Measurements from ENCODE around the gene LIN28B. TPM values are rescaled to one million over a fixed set of nuclear protein-coding genes. Genes with fewer than 3 reads are reported as not detected.

The LIN28B gene
- polyA plus RNA-seq, 4 donors = 0.03 TPM; not detected in 3

GRCh38 chr6:105035299-105035698, 78.4 kb downstream of the LIN28B start:
- Histone ChIP-seq H3K9me3 (ENCODE audit: control insufficient read depth in 2 of 2, insufficient read depth in 1 of 2, low read depth in 1 of 2, low read length in 1 of 2) (no peaks in the 10 kb centered on the region), H3K27ac (ENCODE audit: low read depth in 1 of 3, low read length in 2 of 3) (no peak overlapping the region), H3K36me3 (ENCODE audit: control insufficient read depth in 3 of 3, insufficient read depth in 2 of 3, low read depth in 1 of 3, low read length in 3 of 3) (no peaks in the 10 kb centered on the region), H3K4me1 (ENCODE audit: control insufficient read depth in 3 of 3, insufficient read depth in 2 of 3, low read depth in 1 of 3, low read length in 2 of 3) (no peaks in the 10 kb centered on the region), H3K4me3 (ENCODE audit: low read depth in 1 of 3, low read length in 3 of 3) (no peak overlapping the region), H3K27me3 (ENCODE audit: control insufficient read depth in 3 of 3, insufficient read depth in 3 of 3, low read length in 3 of 3) (no peaks in the 10 kb centered on the region)
- FAIRE-seq (no peak), DNase-seq (no peak)

DNA sequence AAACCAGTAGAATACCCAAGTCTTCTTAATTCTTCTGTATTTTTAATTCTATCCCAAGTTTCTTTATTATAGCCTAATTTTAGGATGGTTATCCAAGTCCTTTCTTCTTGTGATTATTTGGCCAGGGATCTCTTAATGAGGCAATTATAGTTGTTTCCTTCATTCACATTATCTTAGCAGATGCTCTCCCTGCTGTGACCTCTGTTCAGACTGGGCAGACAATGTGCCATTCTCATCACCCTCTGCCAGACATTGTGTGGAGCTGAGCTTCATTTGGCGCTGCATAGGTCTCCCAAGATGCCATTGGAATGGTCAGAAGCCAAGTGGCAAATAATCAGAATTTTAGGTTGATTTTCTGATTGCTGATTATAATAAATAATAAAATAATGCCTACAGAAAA, 79.4 kb downstream of the LIN28B start:
- Histone ChIP-seq H3K4me1 (ENCODE audit: control insufficient read depth in 3 of 3, insufficient read depth in 2 of 3, low read depth in 1 of 3, low read length in 2 of 3) (no peaks in the 10 kb centered on the region), H3K9me3 (ENCODE audit: control insufficient read depth in 2 of 2, insufficient read depth in 1 of 2, low read depth in 1 of 2, low read length in 1 of 2) (no peaks in the 10 kb centered on the region), H3K36me3 (ENCODE audit: control insufficient read depth in 3 of 3, insufficient read depth in 2 of 3, low read depth in 1 of 3, low read length in 3 of 3) (no peaks in the 10 kb centered on the region), H3K27ac (ENCODE audit: low read depth in 1 of 3, low read length in 2 of 3) (no peak overlapping the region), H3K4me3 (ENCODE audit: low read depth in 1 of 3, low read length in 3 of 3) (no peak overlapping the region), H3K27me3 (ENCODE audit: control insufficient read depth in 3 of 3, insufficient read depth in 3 of 3, low read length in 3 of 3) (no peaks in the 10 kb centered on the region)
- DNase-seq (no peak), FAIRE-seq (no peak)
- WGBS, 3 donors = 84 to 97% (median 95%) methylated on average over 1 of the region's 1 CpG

DNA sequence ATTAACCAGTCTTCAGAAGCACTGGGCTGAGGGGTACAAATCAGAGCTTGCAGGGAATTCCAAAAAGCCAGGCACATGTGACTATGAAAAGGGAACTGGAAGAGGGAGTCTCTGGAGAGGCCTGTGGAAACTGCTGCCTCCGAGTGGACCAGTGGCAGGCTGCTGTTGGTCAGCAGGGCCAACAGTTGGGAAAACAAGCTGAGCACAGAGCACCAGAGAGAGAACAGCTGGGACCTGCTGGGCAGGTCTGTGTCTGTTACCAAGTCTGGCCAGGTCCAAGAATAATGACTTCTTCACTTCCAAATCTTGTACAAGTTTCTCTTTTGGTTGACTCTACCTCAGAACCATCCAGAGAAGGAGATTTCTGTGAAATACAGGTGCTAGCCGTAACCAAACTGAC, 81.4 kb downstream of the LIN28B start:
- FAIRE-seq = no peak

GRCh38 chr6:105041880-105042279, 85.0 kb downstream of the LIN28B start:
- Histone ChIP-seq H3K4me3 (ENCODE audit: low read depth in 1 of 3, low read length in 3 of 3) (no peak overlapping the region), H3K9me3 (ENCODE audit: control insufficient read depth in 2 of 2, insufficient read depth in 1 of 2, low read depth in 1 of 2, low read length in 1 of 2) (no peaks in the 10 kb centered on the region), H3K27me3 (ENCODE audit: control insufficient read depth in 3 of 3, insufficient read depth in 3 of 3, low read length in 3 of 3) (no peaks in the 10 kb centered on the region), H3K36me3 (ENCODE audit: control insufficient read depth in 3 of 3, insufficient read depth in 2 of 3, low read depth in 1 of 3, low read length in 3 of 3) (no peaks in the 10 kb centered on the region), H3K4me1 (ENCODE audit: control insufficient read depth in 3 of 3, insufficient read depth in 2 of 3, low read depth in 1 of 3, low read length in 2 of 3) (no peaks in the 10 kb centered on the region), H3K27ac (ENCODE audit: low read depth in 1 of 3, low read length in 2 of 3) (no peak overlapping the region)
- FAIRE-seq = no peak
- DNase-seq = no peak
- WGBS, 3 donors = 80% methylated on average over 2 of the region's 2 CpGs

More for the DNA sequence above, 81.4 kb downstream of the LIN28B start:
- H3K9me3 ChIP-seq (ENCODE audit: control insufficient read depth in 2 of 2, insufficient read depth in 1 of 2, low read depth in 1 of 2, low read length in 1 of 2) = no peaks in the 10 kb centered on the region
- H3K4me1 ChIP-seq (ENCODE audit: control insufficient read depth in 3 of 3, insufficient read depth in 2 of 3, low read depth in 1 of 3, low read length in 2 of 3) = no peaks in the 10 kb centered on the region
- no peak for DNase-seq
- no peaks in the 10 kb centered on the region for H3K36me3 ChIP-seq (ENCODE audit: control insufficient read depth in 3 of 3, insufficient read depth in 2 of 3, low read depth in 1 of 3, low read length in 3 of 3)
- no peak overlapping the region for H3K27ac ChIP-seq (ENCODE audit: low read depth in 1 of 3, low read length in 2 of 3)
- WGBS, 3 donors = 61 to 75% (median 67%) methylated on average over 2 of the region's 2 CpGs
- H3K4me3 ChIP-seq (ENCODE audit: low read depth in 1 of 3, low read length in 3 of 3) = no peak overlapping the region
- H3K27me3 ChIP-seq (ENCODE audit: control insufficient read depth in 3 of 3, insufficient read depth in 3 of 3, low read length in 3 of 3) = no peaks in the 10 kb centered on the region

DNA sequence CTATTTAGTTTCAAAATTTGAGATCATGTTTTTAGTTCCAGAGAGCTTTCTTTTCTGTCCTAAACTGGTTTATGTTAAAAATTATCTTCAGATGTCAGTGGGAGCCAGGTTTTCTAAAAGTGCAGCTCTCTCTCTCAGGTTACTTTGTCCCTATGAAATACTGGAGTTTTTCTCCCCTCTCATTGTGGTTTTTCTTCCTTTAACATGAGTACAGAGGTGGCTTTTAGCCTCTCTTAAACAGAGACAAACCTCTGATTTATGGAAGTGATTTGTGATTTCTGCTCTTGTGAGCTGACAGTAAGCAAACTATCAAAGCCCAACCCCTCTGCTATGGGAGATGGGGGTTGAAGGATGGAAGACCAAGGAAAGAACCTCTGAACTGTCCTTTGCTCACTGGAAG, 85.7 kb downstream of the LIN28B start:
- no peak for DNase-seq
- Histone ChIP-seq H3K4me3 (ENCODE audit: low read depth in 1 of 3, low read length in 3 of 3) (no peak overlapping the region), H3K36me3 (ENCODE audit: control insufficient read depth in 3 of 3, insufficient read depth in 2 of 3, low read depth in 1 of 3, low read length in 3 of 3) (no peaks in the 10 kb centered on the region), H3K4me1 (ENCODE audit: control insufficient read depth in 3 of 3, insufficient read depth in 2 of 3, low read depth in 1 of 3, low read length in 2 of 3) (no peaks in the 10 kb centered on the region), H3K27ac (ENCODE audit: low read depth in 1 of 3, low read length in 2 of 3) (no peak overlapping the region), H3K27me3 (ENCODE audit: control insufficient read depth in 3 of 3, insufficient read depth in 3 of 3, low read length in 3 of 3) (no peaks in the 10 kb centered on the region), H3K9me3 (ENCODE audit: control insufficient read depth in 2 of 2, insufficient read depth in 1 of 2, low read depth in 1 of 2, low read length in 1 of 2) (no peaks in the 10 kb centered on the region)
- no peak for FAIRE-seq

- Histone ChIP-seq H3K9me3 (ENCODE audit: control insufficient read depth in 2 of 2, insufficient read depth in 1 of 2, low read depth in 1 of 2, low read length in 1 of 2) (no peaks in the 10 kb centered on the region), H3K27me3 (ENCODE audit: control insufficient read depth in 3 of 3, insufficient read depth in 3 of 3, low read length in 3 of 3) (no peaks in the 10 kb centered on the region), H3K36me3 (ENCODE audit: control insufficient read depth in 3 of 3, insufficient read depth in 2 of 3, low read depth in 1 of 3, low read length in 3 of 3) (no peaks in the 10 kb centered on the region), H3K4me1 (ENCODE audit: control insufficient read depth in 3 of 3, insufficient read depth in 2 of 3, low read depth in 1 of 3, low read length in 2 of 3) (no peaks in the 10 kb centered on the region), H3K4me3 (ENCODE audit: low read depth in 1 of 3, low read length in 3 of 3) (no peak overlapping the region), H3K27ac (ENCODE audit: low read depth in 1 of 3, low read length in 2 of 3) (no peak overlapping the region)
- FAIRE-seq (no peak), DNase-seq (no peak)
- WGBS, 3 donors = 92 to 97% (median 96%) methylated on average over 2 of the region's 2 CpGs
These were observed 87.1 kb downstream of the LIN28B start for GRCh38 chr6:105043979-105044378.

DNA sequence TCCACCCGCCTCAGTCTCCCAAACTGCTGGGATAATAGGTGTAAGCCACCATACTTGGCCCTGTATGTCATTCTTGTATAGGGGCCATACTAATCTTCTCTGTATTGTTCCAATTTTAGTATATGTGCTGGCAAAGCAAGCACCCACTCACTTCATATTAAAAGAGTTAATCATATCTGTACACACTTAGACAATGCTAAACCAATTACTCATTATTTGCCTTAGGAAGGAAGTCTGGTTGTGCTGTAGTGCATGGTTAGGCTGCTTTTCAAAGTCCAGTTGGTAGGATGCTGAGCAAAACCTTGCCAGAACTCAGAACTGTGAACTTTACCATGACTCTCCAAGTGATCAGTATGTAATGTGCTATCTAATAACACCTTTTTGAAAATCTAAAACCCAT, 88.6 kb downstream of the LIN28B start:
- no peaks in the 10 kb centered on the region for H3K9me3 ChIP-seq (ENCODE audit: control insufficient read depth in 2 of 2, insufficient read depth in 1 of 2, low read depth in 1 of 2, low read length in 1 of 2)
- no peak for FAIRE-seq
- WGBS, 3 donors = 81 to 95% (median 83%) methylated on average over 1 of the region's 1 CpG
- H3K36me3 ChIP-seq (ENCODE audit: control insufficient read depth in 3 of 3, insufficient read depth in 2 of 3, low read depth in 1 of 3, low read length in 3 of 3) = no peaks in the 10 kb centered on the region
- H3K27ac ChIP-seq (ENCODE audit: low read depth in 1 of 3, low read length in 2 of 3) = no peak overlapping the region
- H3K27me3 ChIP-seq (ENCODE audit: control insufficient read depth in 3 of 3, insufficient read depth in 3 of 3, low read length in 3 of 3) = no peaks in the 10 kb centered on the region
- DNase-seq = no peak
- H3K4me3 ChIP-seq (ENCODE audit: low read depth in 1 of 3, low read length in 3 of 3) = no peak overlapping the region
- no peaks in the 10 kb centered on the region for H3K4me1 ChIP-seq (ENCODE audit: control insufficient read depth in 3 of 3, insufficient read depth in 2 of 3, low read depth in 1 of 3, low read length in 2 of 3)

GRCh38 chr6:105051941-105052471, 95.1 kb downstream of the LIN28B start:
- 69 to 76% (median 75%) methylated on average over 3 of the region's 3 CpGs for WGBS, 3 donors
- FAIRE-seq = no peak
- no peak overlapping the region for H3K27ac ChIP-seq (ENCODE audit: low read depth in 1 of 3, low read length in 2 of 3)

GRCh38 chr6:105056646-105057045, 99.7 kb downstream of the LIN28B start:
- Histone ChIP-seq H3K27me3 (ENCODE audit: control insufficient read depth in 3 of 3, insufficient read depth in 3 of 3, low read length in 3 of 3) (no peaks in the 10 kb centered on the region), H3K36me3 (ENCODE audit: control insufficient read depth in 3 of 3, insufficient read depth in 2 of 3, low read depth in 1 of 3, low read length in 3 of 3) (no peaks in the 10 kb centered on the region), H3K4me3 (ENCODE audit: low read depth in 1 of 3, low read length in 3 of 3) (no peak overlapping the region), H3K27ac (ENCODE audit: low read depth in 1 of 3, low read length in 2 of 3) (no peak overlapping the region), H3K9me3 (ENCODE audit: control insufficient read depth in 2 of 2, insufficient read depth in 1 of 2, low read depth in 1 of 2, low read length in 1 of 2) (peaks cover 0 to 4% of the 10 kb centered on the region in 2 donors), H3K4me1 (ENCODE audit: control insufficient read depth in 3 of 3, insufficient read depth in 2 of 3, low read depth in 1 of 3, low read length in 2 of 3) (no peaks in the 10 kb centered on the region)
- WGBS, 3 donors = 89 to 92% (median 91%) methylated on average over 3 of the region's 3 CpGs
- FAIRE-seq (no peak), DNase-seq (no peak)

More at GRCh38 chr6:105051941-105052471, 95.1 kb downstream of the LIN28B start:
- H3K4me3 ChIP-seq (ENCODE audit: low read depth in 1 of 3, low read length in 3 of 3) = no peak overlapping the region
- no peaks in the 10 kb centered on the region for H3K36me3 ChIP-seq (ENCODE audit: control insufficient read depth in 3 of 3, insufficient read depth in 2 of 3, low read depth in 1 of 3, low read length in 3 of 3)
- H3K4me1 ChIP-seq (ENCODE audit: control insufficient read depth in 3 of 3, insufficient read depth in 2 of 3, low read depth in 1 of 3, low read length in 2 of 3) = no peaks in the 10 kb centered on the region
- DNase-seq = no peak
- no peaks in the 10 kb centered on the region for H3K27me3 ChIP-seq (ENCODE audit: control insufficient read depth in 3 of 3, insufficient read depth in 3 of 3, low read length in 3 of 3)
- H3K9me3 ChIP-seq (ENCODE audit: control insufficient read depth in 2 of 2, insufficient read depth in 1 of 2, low read depth in 1 of 2, low read length in 1 of 2) = peaks cover 0 to 4% of the 10 kb centered on the region in 2 donors

Measured in small intestine (tissue), 7 donors.